ENCODE results near the gene C10orf88.

The C10orf88 gene

GRCh38 chr10:122953902-122954730 lies at the start of gene C10orf88:
C10orf88 (minus strand) TSS chr10:122954227; CDS start chr10:122954178, 49 bp downstream.
- DNase-seq = peak; percentile 71

GRCh38 chr10:123001370-123001769 lies 47.3 kb upstream of the C10orf88 start:
- DNase-seq = no peak

GRCh38 chr10:123000155-123000554 lies 46.1 kb upstream of the C10orf88 start:
- no peak for DNase-seq

GRCh38 chr10:122999347-122999746 lies 45.3 kb upstream of the C10orf88 start:
- no peak for DNase-seq

GRCh38 chr10:122998934-122999333 lies 44.9 kb upstream of the C10orf88 start:
- no peak for DNase-seq

GRCh38 chr10:122998360-122998917 lies 44.4 kb upstream of the C10orf88 start:
- no peak for DNase-seq

- no peak for DNase-seq
These were observed 43.8 kb upstream of the C10orf88 start for GRCh38 chr10:122997864-122998263.

GRCh38 chr10:122995936-122996335 lies 41.9 kb upstream of the C10orf88 start:
- DNase-seq = no peak

GRCh38 chr10:122993797-122994336 lies 39.8 kb upstream of the C10orf88 start:
- DNase-seq = no peak

- DNase-seq = no peak
These were observed 38.1 kb upstream of the C10orf88 start for GRCh38 chr10:122992031-122992585.

GRCh38 chr10:122990278-122990677 lies 36.3 kb upstream of the C10orf88 start:
- DNase-seq = no peak

- DNase-seq = no peak
These were observed 34.5 kb upstream of the C10orf88 start for GRCh38 chr10:122988501-122988900.

- DNase-seq = no peak
These were observed 32.3 kb upstream of the C10orf88 start for GRCh38 chr10:122986335-122986734.

GRCh38 chr10:122984708-122985107 lies 30.7 kb upstream of the C10orf88 start:
- no peak for DNase-seq

- no peak for DNase-seq
These were observed 29.9 kb upstream of the C10orf88 start for GRCh38 chr10:122983898-122984297.

GRCh38 chr10:122981066-122981464 lies 27.0 kb upstream of the C10orf88 start:
- DNase-seq = no peak

GRCh38 chr10:122980209-122981065 lies 26.4 kb upstream of the C10orf88 start, which contains the start of gene PSTK:
PSTK (plus strand) TSS chr10:122980401; CDS start chr10:122980480, 79 bp downstream.
- peak; percentile 29 for DNase-seq

- DNase-seq = no peak
These were observed 20.6 kb upstream of the C10orf88 start for GRCh38 chr10:122974543-122975064.

- DNase-seq = no peak
These were observed 20.0 kb upstream of the C10orf88 start for GRCh38 chr10:122974023-122974422.

- DNase-seq = no peak
These were observed 14.7 kb upstream of the C10orf88 start for GRCh38 chr10:122968698-122969097.

- no peak for DNase-seq
These were observed 12.9 kb upstream of the C10orf88 start for GRCh38 chr10:122966879-122967278.

GRCh38 chr10:122962405-122962804 lies 8.4 kb upstream of the C10orf88 start:
- DNase-seq = no peak

GRCh38 chr10:122957474-122957873 lies 3.4 kb upstream of the C10orf88 start:
- DNase-seq = no peak

Measured in NCI-H1694 (cell line).